Glomerular visceral epithelial cell (primary cell): ENCODE results near the gene ODF2.
"Not testable (repeated sequence)": the region's sequence is repeated elsewhere in the genome, so short reads cannot be mapped to it uniquely, and the experiment has no call there.

ENCODE experiments used
- DNase-seq: peaks from one replicate; pipeline ENCODE4 v3.0.0-alpha.2; 2016; ENCODE audit errors: extremely low spot score

Gene ODF2

GRCh38 chr9:128455849-128456612, at the start of gene ODF2:
Gene ODF2, plus strand, starts transcription at chr9:128456006. Its CDS starts 86 bp downstream, at chr9:128456092.
- peak; percentile 97 for DNase-seq

- DNase-seq: no peak
Measured at GRCh38 chr9:128406848-128407391, 48.9 kb upstream of the ODF2 start.

- DNase-seq: no peak
Measured at GRCh38 chr9:128408963-128409431, 46.8 kb upstream of the ODF2 start.

- DNase-seq: no peak
Measured at GRCh38 chr9:128409450-128409849, 46.4 kb upstream of the ODF2 start.

GRCh38 chr9:128409978-128410377, 45.8 kb upstream of the ODF2 start:
- no peak for DNase-seq

GRCh38 chr9:128411364-128412119, 44.3 kb upstream of the ODF2 start:
- DNase-seq: no peak

GRCh38 chr9:128412120-128412790, 43.6 kb upstream of the ODF2 start:
- DNase-seq: peak; percentile 35

GRCh38 chr9:128413728-128414127, 42.1 kb upstream of the ODF2 start:
- DNase-seq: not testable (repeated sequence)

GRCh38 chr9:128414461-128414860, 41.3 kb upstream of the ODF2 start:
- no peak for DNase-seq

GRCh38 chr9:128415281-128415680, 40.5 kb upstream of the ODF2 start:
- no peak for DNase-seq

GRCh38 chr9:128416014-128416413, 39.8 kb upstream of the ODF2 start:
- no peak for DNase-seq

- DNase-seq: no peak
Measured at GRCh38 chr9:128416432-128417019, 39.3 kb upstream of the ODF2 start.

GRCh38 chr9:128419061-128419925, 36.5 kb upstream of the ODF2 start:
- no peak for DNase-seq

- peak; percentile 77 for DNase-seq
Measured at GRCh38 chr9:128420060-128420650, 35.7 kb upstream of the ODF2 start.

- peak; percentile 73 for DNase-seq
Measured at GRCh38 chr9:128420651-128421481, 34.9 kb upstream of the ODF2 start, which contains the start of gene CERCAM. Gene CERCAM, plus strand, starts transcription at chr9:128420857. Its CDS starts 21 bp downstream, at chr9:128420878.

- no peak for DNase-seq
Measured at GRCh38 chr9:128421482-128421996, 34.3 kb upstream of the ODF2 start.

- not testable (repeated sequence) for DNase-seq
Measured at GRCh38 chr9:128422022-128422782, 33.6 kb upstream of the ODF2 start.

- no peak for DNase-seq
Measured at GRCh38 chr9:128422783-128423150, 33.0 kb upstream of the ODF2 start.
